HG02885 (cell line): Measurements from ENCODE around the gene MGLL.

ENCODE experiments used
- ATAC-seq: cut with Tn5 transposase; IDR thresholded peaks from one replicate; pipeline ENCODE4 v1.9.1; 2021; ENCODE audit warnings: mild to moderate bottlenecking; ENCODE audit not compliant: unreplicated experiment, poor library complexity

MGLL gene

GRCh38 chr3:127732303-127732702 lies 90.0 kb downstream of the MGLL start:
- no peak for ATAC-seq

- ATAC-seq: no peak
Observed at GRCh38 chr3:127731546-127732289, 90.6 kb downstream of the MGLL start.

- ATAC-seq: no peak
Observed at GRCh38 chr3:127730666-127731295, 91.5 kb downstream of the MGLL start.

- no peak for ATAC-seq
Observed at GRCh38 chr3:127730171-127730570, 92.1 kb downstream of the MGLL start.

- no peak for ATAC-seq
Observed at GRCh38 chr3:127729556-127730056, 92.7 kb downstream of the MGLL start.

GRCh38 chr3:127728417-127729015 lies 93.8 kb downstream of the MGLL start:
- no peak for ATAC-seq

GRCh38 chr3:127726894-127727293 lies 95.4 kb downstream of the MGLL start:
- ATAC-seq: no peak

GRCh38 chr3:127723011-127723567 lies 99.2 kb downstream of the MGLL start:
- ATAC-seq: no peak

- ATAC-seq: no peak
Observed at GRCh38 chr3:127722091-127722784, 100.1 kb downstream of the MGLL start.

- no peak for ATAC-seq
Observed at GRCh38 chr3:127720985-127721935, 101.1 kb downstream of the MGLL start.

GRCh38 chr3:127720161-127720823 lies 102.0 kb downstream of the MGLL start:
- ATAC-seq: no peak

- no peak for ATAC-seq
Observed at GRCh38 chr3:127719369-127719768, 102.9 kb downstream of the MGLL start.

GRCh38 chr3:127718916-127719290 lies 103.4 kb downstream of the MGLL start:
- ATAC-seq: no peak

- ATAC-seq: no peak
Observed at GRCh38 chr3:127718245-127718915, 103.9 kb downstream of the MGLL start.

- no peak for ATAC-seq
Observed at GRCh38 chr3:127717357-127718244, 104.7 kb downstream of the MGLL start.

GRCh38 chr3:127716384-127716783 lies 105.9 kb downstream of the MGLL start:
- ATAC-seq: no peak

GRCh38 chr3:127715532-127715931 lies 106.8 kb downstream of the MGLL start:
- no peak for ATAC-seq
